SU-DHL-6 (cell line): ENCODE data around the gene TULP4.

Experiments
- H2AFZ ChIP-seq: fragments of 200-600 bp; sonication (generic); 2 replicates; pipeline ENCODE4 v1.6.1; 2014; ENCODE audit warnings: low read depth, mild to moderate bottlenecking, moderate library complexity, mixed read lengths, antibody characterized with exemption, low read length; ENCODE audit not compliant: severe bottlenecking
- H3F3A ChIP-seq: fragments of 200-600 bp; shearing (Covaris generic); 2 replicates; pipeline ENCODE4 v1.6.0; 2016; ENCODE audit warnings: antibody characterized with exemption, mild to moderate bottlenecking; ENCODE audit not compliant: insufficient read depth
- H3K27ac ChIP-seq: fragments of 200-600 bp; sonication (generic); 2 replicates; pipeline ENCODE4 v1.5.1; 2016; ENCODE audit warnings: low read depth, mild to moderate bottlenecking, low read length, moderate library complexity, mixed read lengths
- H3K27me3 ChIP-seq: fragments of 200-600 bp; sonication (generic), shearing (Covaris generic); 2 replicates; pipeline ENCODE4 v1.6.0; 2014; ENCODE audit warnings: mild to moderate bottlenecking, low read length
- H3K36me3 ChIP-seq: fragments of 200-600 bp; sonication (generic); 2 replicates; pipeline ENCODE4 v1.6.1; 2014; ENCODE audit warnings: mild to moderate bottlenecking, low read length, mixed read lengths
- H3K4me2 ChIP-seq: fragments of 300-600, 200-600 bp; shearing (Covaris generic), sonication (generic); 2 replicates; pipeline ENCODE4 v1.6.0; 2014; ENCODE audit warnings: low read length, low read depth, mild to moderate bottlenecking; ENCODE audit not compliant: poor library complexity, severe bottlenecking
- H3K4me3 ChIP-seq: fragments of 200-600 bp; sonication (generic); 2 replicates; pipeline ENCODE4 v1.5.1; 2014; ENCODE audit warnings: antibody characterized with exemption, low read length, mild to moderate bottlenecking, mixed read lengths; ENCODE audit not compliant: insufficient read depth, poor library complexity, severe bottlenecking
- H3K79me2 ChIP-seq: fragments of 200-600 bp; sonication (generic); 2 replicates; pipeline ENCODE4 v1.6.1; 2014; ENCODE audit warnings: mild to moderate bottlenecking, low read length, moderate library complexity; ENCODE audit not compliant: insufficient read depth
- H3K9ac ChIP-seq: fragments of 200-600 bp; sonication (generic); 2 replicates; pipeline ENCODE4 v1.7.0; 2014; ENCODE audit warnings: mild to moderate bottlenecking, low read length
- H3K9me2 ChIP-seq: fragments of 200-600 bp; sonication (generic); replicated peaks from 2 replicates; pipeline ENCODE4 v1.6.1; 2014; ENCODE audit warnings: low read length; ENCODE audit not compliant: insufficient read depth
- H3K9me3 ChIP-seq: fragments of 200-600 bp; sonication (generic); 2 replicates; pipeline ENCODE4 v1.6.1; 2014; ENCODE audit warnings: low read length, mixed read lengths; ENCODE audit not compliant: insufficient read depth
- H4K20me1 ChIP-seq: fragments of 200-600 bp; sonication (generic); 2 replicates; pipeline ENCODE4 v1.6.1; 2014; ENCODE audit warnings: low read depth, mild to moderate bottlenecking, antibody characterized with exemption, low read length, moderate library complexity, mixed read lengths
- CTCF ChIP-seq: fragments of 200-600 bp; sonication (generic); IDR thresholded peaks from one replicate; pipeline ENCODE4 v1.5.1; 2017; ENCODE audit warnings: antibody characterized with exemption, mild to moderate bottlenecking, low read length, moderate library complexity; ENCODE audit not compliant: insufficient read depth, poor library complexity, severe bottlenecking
- EZH2phosphoT487 ChIP-seq: fragments of 200-600 bp; sonication (generic), shearing (Covaris generic); conservative IDR thresholded peaks from 2 replicates; pipeline ENCODE4 v1.6.1; 2018; ENCODE audit warnings: mild to moderate bottlenecking, antibody characterized with exemption, low read length, moderate library complexity, mixed read lengths

Gene TULP4

GRCh38 chr6:158311193-158311592, 1.1 kb upstream of the TULP4 start:
- no peaks in the 10 kb centered on the region for H3K27me3 ChIP-seq
- H3K9ac ChIP-seq = no peak overlapping the region
- H3K27ac ChIP-seq = no peak overlapping the region
- H3K36me3 ChIP-seq = no peaks in the 10 kb centered on the region; the same call in 1 of the 2 replicates
- no peak overlapping the region for H3K4me2 ChIP-seq
- H3K9me2 ChIP-seq = no peaks in the 10 kb centered on the region
- H3K9me3 ChIP-seq = no peaks in the 10 kb centered on the region
- no peak for TF ChIP-seq EZH2phosphoT487
- TF ChIP-seq CTCF = no peak
- H4K20me1 ChIP-seq = no peaks in the 10 kb centered on the region
- H3K4me3 ChIP-seq = no peak overlapping the region
- no peaks in the 10 kb centered on the region for H3F3A ChIP-seq
- peaks cover 6% of the 10 kb centered on the region; the same call in 1 of the 2 replicates for H3K79me2 ChIP-seq
- no peak overlapping the region for H2AFZ ChIP-seq

GRCh38 chr6:158311626-158312025, 639 bp upstream of the TULP4 start:
- Histone ChIP-seq H4K20me1 (no peaks in the 10 kb centered on the region), H3K9ac (no peak overlapping the region), H3K27me3 (no peaks in the 10 kb centered on the region), H3K27ac (no peak overlapping the region), H3K9me3 (no peaks in the 10 kb centered on the region), H3K79me2 (peaks cover 7% of the 10 kb centered on the region; the same call in 1 of the 2 replicates), H3F3A (no peaks in the 10 kb centered on the region), H3K9me2 (no peaks in the 10 kb centered on the region), H3K4me2 (no peak overlapping the region), H3K36me3 (peaks cover 4% of the 10 kb centered on the region), H3K4me3 (no peak overlapping the region), H2AFZ (no peak overlapping the region)
- TF ChIP-seq EZH2phosphoT487 = no peak
- no peak for TF ChIP-seq CTCF

- TF ChIP-seq EZH2phosphoT487 (no peak), CTCF (no peak)
Measured at GRCh38 chr6:158312672-158313397, 570 bp downstream of the TULP4 start.

More at GRCh38 chr6:158312672-158313397, 570 bp downstream of the TULP4 start:
- H3K9me2 ChIP-seq = no peaks in the 10 kb centered on the region
- no peak overlapping the region for H2AFZ ChIP-seq
- H3K27me3 ChIP-seq = no peaks in the 10 kb centered on the region
- H3K4me3 ChIP-seq = no peak overlapping the region
- H3K9ac ChIP-seq = no peak overlapping the region
- H3F3A ChIP-seq = no peaks in the 10 kb centered on the region
- H4K20me1 ChIP-seq = no peaks in the 10 kb centered on the region
- no peaks in the 10 kb centered on the region for H3K9me3 ChIP-seq
- no peak overlapping the region for H3K27ac ChIP-seq
- H3K4me2 ChIP-seq = no peak overlapping the region
- H3K79me2 ChIP-seq = peaks cover 11% of the 10 kb centered on the region; the same call in 1 of the 2 replicates
- peaks cover 7% of the 10 kb centered on the region for H3K36me3 ChIP-seq
